K562 (cell line): ENCODE measurements around the gene TMEM270. TPM values are rescaled to one million over a fixed set of nuclear protein-coding genes. Genes with fewer than 3 reads are reported as not detected.

Source experiments
- BCOR ChIP-seq: fragments of 450-650 bp; IDR thresholded peaks from 2 replicates; pipeline ENCODE4 v1.6.1; 2016
- EGR1 ChIP-seq: fragments of 450-650 bp; conservative IDR thresholded peaks from 2 replicates; pipeline ENCODE4 v1.6.1; 2017; ENCODE audit warnings: mild to moderate bottlenecking
- ELF4 ChIP-seq: fragments of 450-650 bp; formaldehyde crosslinking; IDR thresholded peaks from 2 replicates; pipeline ENCODE4 v1.4.0; 2022; ENCODE audit warnings: missing genetic modification characterization
- ERF ChIP-seq: fragments of 450-650 bp; formaldehyde crosslinking; IDR thresholded peaks from 2 replicates; pipeline ENCODE4 v1.4.0; 2020; ENCODE audit warnings: mild to moderate bottlenecking, mixed read lengths
- FOSL1 ChIP-seq: fragments of 200-800 bp; sonication (Bioruptor generic); conservative IDR thresholded peaks from 2 replicates; pipeline ENCODE4 v1.6.1; 2016; ENCODE audit warnings: missing genetic modification characterization, missing compliant biosample characterization
- GMEB1 ChIP-seq: fragments of 250-450 bp; sonication (Bioruptor Pico); IDR thresholded peaks from 2 replicates; pipeline ENCODE4 v1.4.0; 2020; ENCODE audit warnings: mild to moderate bottlenecking
- HDAC2 ChIP-seq: fragments of 450-650 bp; IDR thresholded peaks from 2 replicates; pipeline ENCODE4 v1.6.1; 2016; ENCODE audit warnings: mild to moderate bottlenecking
- HES1 ChIP-seq: fragments of 450-650 bp; IDR thresholded peaks from 2 replicates; pipeline ENCODE4 v1.6.1; 2016; ENCODE audit warnings: low read depth, mild to moderate bottlenecking, moderate library complexity
- KAT8 ChIP-seq: fragments of 450-650 bp; IDR thresholded peaks from 2 replicates; pipeline ENCODE4 v1.6.1; 2016; ENCODE audit warnings: low read depth, mild to moderate bottlenecking
- KDM4B ChIP-seq, 2 experiments: fragments of 450-650 bp in 1 of 2; sonication (generic) in 1 of 2; IDR thresholded peaks; 2 replicates each; pipeline ENCODE4 v1.6.1; 2016 to 2017; ENCODE audit warnings: borderline replicate concordance in 2 of 2, antibody characterized with exemption in 1 of 2, low read depth in 1 of 2, mild to moderate bottlenecking in 1 of 2
- MYC ChIP-seq, 2 experiments: fragments of 250-450 bp in 1 of 2; sonication (Bioruptor Pico) in 1 of 2; IDR thresholded peaks; 2 replicates each; pipeline versions ENCODE4 v1.5.1 to v1.6.1; 2012 to 2021; ENCODE audit warnings: low read depth in 2 of 2, borderline replicate concordance in 1 of 2, improper control_type of control experiment in 1 of 2, low read length in 1 of 2, mild to moderate bottlenecking in 1 of 2, moderate library complexity in 1 of 2
- NUFIP1 ChIP-seq: fragments of 450-650 bp; IDR thresholded peaks from 2 replicates; pipeline ENCODE4 v1.6.1; 2018; ENCODE audit not compliant: partially characterized antibody
- PATZ1 ChIP-seq: fragments of 250-450 bp; sonication (Bioruptor Pico); IDR thresholded peaks from 2 replicates; pipeline ENCODE4 v1.5.0; 2020; ENCODE audit warnings: mild to moderate bottlenecking, borderline replicate concordance
- PHF21A ChIP-seq: fragments of 450-650 bp; IDR thresholded peaks from 2 replicates; pipeline ENCODE4 v1.6.1; 2017; ENCODE audit warnings: low read depth, borderline replicate concordance
- POLR2AphosphoS5 ChIP-seq: IDR thresholded peaks from 2 replicates; pipeline ENCODE4 v1.6.1; 2011; ENCODE audit warnings: mild to moderate bottlenecking, low read depth, low read length, moderate library complexity; ENCODE audit not compliant: control insufficient read depth, insufficient read depth
- POLR3G ChIP-seq: IDR thresholded peaks from 2 replicates; pipeline ENCODE4 v1.6.1; 2011; ENCODE audit not compliant: insufficient read length, insufficient replicate concordance; ENCODE audit errors: extremely low read depth
- U2AF2 ChIP-seq: fragments of 200-400 bp; formaldehyde crosslinking; optimal IDR thresholded peaks from 2 replicates; pipeline ENCODE3; 2017; ENCODE audit warnings: low read depth, mild to moderate bottlenecking, low read length
- ZBTB26 ChIP-seq: fragments of 450-650 bp; formaldehyde crosslinking; IDR thresholded peaks from 2 replicates; pipeline ENCODE4 v1.4.0; 2022; ENCODE audit warnings: missing genetic modification characterization
- ZNF175 ChIP-seq: fragments of 200-800 bp; sonication (Bioruptor generic); IDR thresholded peaks from 2 replicates; pipeline ENCODE4 v1.6.1; 2016; ENCODE audit warnings: low read depth, mild to moderate bottlenecking, missing genetic modification characterization, missing compliant biosample characterization
- ZNF311 ChIP-seq: fragments of 250-450 bp; sonication (Bioruptor Pico); IDR thresholded peaks from 2 replicates; pipeline ENCODE4 v1.4.0; 2020; ENCODE audit warnings: mild to moderate bottlenecking, moderate library complexity
- ZNF766 ChIP-seq: fragments of 200-800 bp; sonication (Bioruptor generic); conservative IDR thresholded peaks from 2 replicates; pipeline ENCODE4 v1.6.1; 2016; ENCODE audit warnings: missing genetic modification characterization, missing compliant biosample characterization
- polyA plus RNA-seq, 8 experiments: library from polyadenylated mRNA; depleted of rRNA in 4 of 8; stranded (reverse) in 5 of 8; unstranded in 3 of 8; fragments of >200 nt; fragmentation: Nextera tagmentation in 2 of 8; fragmentation: Illumina TruSeq in 1 of 8; extraction: Ambion mirVana in 2 of 8; extraction: Trizol in 1 of 8; gene quantifications; 2 replicates each; pipeline versions ENCODE4 v1.2.1 to v1.2.3, GENCODE V29; 2011 to 2014; ENCODE audit warnings: inconsistent platforms in 1 of 8, missing spikeins in 1 of 8
- total RNA-seq, 7 experiments: library from RNA; depleted of rRNA in 6 of 7; stranded (reverse); fragments of >200 nt in 6 of 7; fragmentation: Illumina TruSeq in 2 of 7; extraction: Trizol in 2 of 7; gene quantifications; 2 replicates each; pipeline versions ENCODE4 v1.2.1 to v1.2.3, GENCODE V29; 2011 to 2021; ENCODE audit warnings: low replicate concordance in 1 of 7

TMEM270 gene
- total and polyA plus RNA-seq, 9 of the 15 experiments (the other 6 are each of a cell fraction or from before 2014, with no cell fraction given) = not detected

GRCh38 chr7:73885975-73886798, 25.2 kb downstream of the TMEM270 start (continued):
- peak; percentile 99 for TF ChIP-seq ZNF175
- TF ChIP-seq POLR3G = no peak
- peak; percentile 90 for TF ChIP-seq FOSL1
- TF ChIP-seq ELF4 (CRISPR knock-in tag) = peak; percentile 99
- peak; percentile 100 for TF ChIP-seq BCOR
- no peak for TF ChIP-seq U2AF2
- TF ChIP-seq ERF = peak; percentile 95; the same call in 1 of the 2 replicates
- peak; percentile 94 for TF ChIP-seq ZNF311 (CRISPR knock-in tag)
- peak; percentile 96 for TF ChIP-seq ZNF766 (CRISPR knock-in tag)
- TF ChIP-seq NUFIP1 = no peak
- TF ChIP-seq PATZ1 = 0 out of 2 replicates have a peak, but pooled peaks have one; percentile 60
- TF ChIP-seq KDM4B (IDR thresholded peaks at IDR 0.05; ENCODE audit: borderline replicate concordance in 2 of 2, low read depth in 1 of 2) = no peak
- TF ChIP-seq PHF21A = peak; percentile 72; the same call in 1 of the 2 replicates
- peak; percentile 86 for TF ChIP-seq MYC (IDR thresholded peaks at IDR 0.05; ENCODE audit: low read depth, low read length)
- no peak for TF ChIP-seq MYC (CRISPR knock-in tag; IDR thresholded peaks at IDR 0.05; ENCODE audit: borderline replicate concordance, low read depth)
- TF ChIP-seq EGR1 = peak; percentile 81
- peak; percentile 97 for TF ChIP-seq ZBTB26 (CRISPR knock-in tag)
- TF ChIP-seq HDAC2 = peak; percentile 100
- TF ChIP-seq POLR2AphosphoS5 = peak; percentile 100
- peak; percentile 65 for TF ChIP-seq GMEB1 (CRISPR knock-in tag)
- no peak for TF ChIP-seq KAT8
- TF ChIP-seq HES1 = peak; percentile 100
